WTC11 (cell line): Measurements from ENCODE around the gene SYT17. TPM values are rescaled to one million over a fixed set of nuclear protein-coding genes. Genes with fewer than 3 reads are reported as not detected.

ENCODE experiments used
- ATAC-seq: fragments of 200-7000 bp; cut with Tn5 transposase; 2 replicates; pipeline ENCODE4 v1.10.0; 2021; ENCODE audit warnings: mild to moderate bottlenecking, moderate library complexity
- CTCF ChIA-PET: fragments of 300-600 bp; sonication (Branson Sonifier 250); formaldehyde crosslinking; loops from one replicate; lab custom pipeline; 2021; ENCODE audit warnings: antibody characterized with exemption; lab: Charles Lee
- POLR2A ChIA-PET: fragments of 350-600 bp; sonication (Branson Sonifier 250); formaldehyde crosslinking; loops from one replicate; lab custom pipeline; 2021; ENCODE audit warnings: antibody characterized with exemption; lab: Charles Lee
- DNase-seq: peaks from one replicate; pipeline ENCODE4 v3.0.0; 2021; ENCODE audit warnings: low spot score
- H3K27ac Mint-ChIP-seq: 2 replicates; pipeline ENCODE4 v1.8.0; 2021; ENCODE audit warnings: mixed read lengths
- H3K27me3 Mint-ChIP-seq: 2 replicates; pipeline ENCODE4 v1.8.0; 2021; ENCODE audit warnings: low read depth, mild to moderate bottlenecking, moderate library complexity, mixed read lengths
- H3K36me3 Mint-ChIP-seq: 2 replicates; pipeline ENCODE4 v1.8.0; 2021; ENCODE audit warnings: mixed read lengths
- H3K4me1 Mint-ChIP-seq: 2 replicates; pipeline ENCODE4 v1.8.0; 2022; ENCODE audit warnings: mixed read lengths
- H3K4me3 Mint-ChIP-seq: 2 replicates; pipeline ENCODE4 v1.8.0; 2021; ENCODE audit warnings: mild to moderate bottlenecking, moderate library complexity, mixed read lengths
- H3K9me3 Mint-ChIP-seq: 2 replicates; pipeline ENCODE4 v1.8.0; 2021; ENCODE audit warnings: mixed read lengths
- EMX1 ChIP-seq: fragments of 250-450 bp; sonication (Bioruptor Pico); IDR thresholded peaks from 2 replicates; pipeline ENCODE4 v1.8.0; 2021; ENCODE audit warnings: mild to moderate bottlenecking
- ETV6 ChIP-seq: sonication (generic); formaldehyde crosslinking; IDR thresholded peaks from 2 replicates; pipeline ENCODE4 v1.8.1; 2022; ENCODE audit warnings: mild to moderate bottlenecking, missing genetic modification reagents
- GABPB1 ChIP-seq: sonication (generic); formaldehyde crosslinking; IDR thresholded peaks from 2 replicates; pipeline ENCODE4 v1.8.1; 2023; ENCODE audit warnings: mild to moderate bottlenecking, missing genetic modification reagents
- NR2C2 ChIP-seq: sonication (generic); formaldehyde crosslinking; IDR thresholded peaks from 2 replicates; pipeline ENCODE4 v1.8.0; 2022; ENCODE audit warnings: mild to moderate bottlenecking, missing genetic modification reagents
- SMAD3 ChIP-seq: sonication (generic); formaldehyde crosslinking; IDR thresholded peaks from 2 replicates; pipeline ENCODE4 v1.8.0; 2022; ENCODE audit warnings: missing genetic modification reagents, mild to moderate bottlenecking, borderline replicate concordance
- ZNF121 ChIP-seq: sonication (generic); formaldehyde crosslinking; IDR thresholded peaks from 2 replicates; pipeline ENCODE4 v1.8.0; 2023; ENCODE audit warnings: missing genetic modification reagents
- ZNF263 ChIP-seq: sonication (generic); formaldehyde crosslinking; IDR thresholded peaks from 2 replicates; pipeline ENCODE4 v1.8.1; 2022; ENCODE audit warnings: low read depth, mild to moderate bottlenecking, moderate library complexity, missing genetic modification reagents
- total RNA-seq: library from RNA; stranded (reverse); gene quantifications from 3 replicates; pipeline ENCODE4 v1.2.3, GENCODE V29; 2021
- TF ChIP-seq, protein P1 (sequence below): sonication (generic); formaldehyde crosslinking; IDR thresholded peaks from 2 replicates; pipeline ENCODE4 v1.8.1; 2023; ENCODE audit warnings: mild to moderate bottlenecking, missing genetic modification reagents
- TF ChIP-seq, protein P2 (sequence below): sonication (generic); formaldehyde crosslinking; IDR thresholded peaks from 2 replicates; pipeline ENCODE4 v1.8.1; 2022; ENCODE audit warnings: low read depth, missing genetic modification reagents, borderline replicate concordance
- TF ChIP-seq, protein P3 (sequence below): fragments of 250-450 bp; sonication (Bioruptor Pico); IDR thresholded peaks from 2 replicates; pipeline ENCODE4 v1.9.0; 2021; ENCODE audit warnings: mild to moderate bottlenecking
- TF ChIP-seq, protein P4 (sequence below): sonication (generic); formaldehyde crosslinking; IDR thresholded peaks from 2 replicates; pipeline ENCODE4 v1.8.1; 2023; ENCODE audit warnings: mild to moderate bottlenecking, missing genetic modification reagents
- TF ChIP-seq, protein P5 (sequence below): fragments of 250-450 bp; sonication (Bioruptor Pico); IDR thresholded peaks from 2 replicates; pipeline ENCODE4 v1.9.0; 2021; ENCODE audit warnings: mild to moderate bottlenecking
- TF ChIP-seq, protein P6 (sequence below): sonication (generic); formaldehyde crosslinking; IDR thresholded peaks from 2 replicates; pipeline ENCODE4 v1.8.1; 2022; ENCODE audit warnings: low read depth, mild to moderate bottlenecking, moderate library complexity, missing genetic modification reagents, borderline replicate concordance

The SYT17 gene
- total RNA-seq, 1 experiment from 2014 or later = 5.5 TPM

DNA sequence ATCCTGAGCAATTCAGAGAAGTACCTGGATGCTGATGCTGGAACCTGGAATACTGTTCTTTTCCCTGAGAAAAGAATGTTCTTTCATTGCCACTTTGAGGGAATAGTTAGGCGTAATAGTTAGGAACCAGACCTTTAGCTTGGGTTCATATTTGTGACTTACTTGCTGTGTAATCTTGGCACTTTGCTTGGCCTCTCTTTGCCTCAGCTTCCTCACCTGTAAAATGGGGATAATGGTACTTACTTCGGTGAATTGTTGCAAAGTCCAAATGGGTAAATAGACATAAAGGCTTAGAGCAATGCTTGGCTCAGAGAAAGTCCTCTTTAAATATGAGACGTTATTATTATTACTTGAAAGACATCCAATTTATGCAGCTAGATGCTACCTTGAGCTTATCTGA is 62.5 kb downstream of the SYT17 start (continued):
- TF ChIP-seq, protein P1, sequence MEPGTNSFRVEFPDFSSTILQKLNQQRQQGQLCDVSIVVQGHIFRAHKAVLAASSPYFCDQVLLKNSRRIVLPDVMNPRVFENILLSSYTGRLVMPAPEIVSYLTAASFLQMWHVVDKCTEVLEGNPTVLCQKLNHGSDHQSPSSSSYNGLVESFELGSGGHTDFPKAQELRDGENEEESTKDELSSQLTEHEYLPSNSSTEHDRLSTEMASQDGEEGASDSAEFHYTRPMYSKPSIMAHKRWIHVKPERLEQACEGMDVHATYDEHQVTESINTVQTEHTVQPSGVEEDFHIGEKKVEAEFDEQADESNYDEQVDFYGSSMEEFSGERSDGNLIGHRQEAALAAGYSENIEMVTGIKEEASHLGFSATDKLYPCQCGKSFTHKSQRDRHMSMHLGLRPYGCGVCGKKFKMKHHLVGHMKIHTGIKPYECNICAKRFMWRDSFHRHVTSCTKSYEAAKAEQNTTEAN = no peak
- TF ChIP-seq NR2C2 (CRISPR knock-in tag) = no peak
- TF ChIP-seq EMX1 = no peak
- no peak for TF ChIP-seq ZNF121 (CRISPR knock-in tag)

DNA sequence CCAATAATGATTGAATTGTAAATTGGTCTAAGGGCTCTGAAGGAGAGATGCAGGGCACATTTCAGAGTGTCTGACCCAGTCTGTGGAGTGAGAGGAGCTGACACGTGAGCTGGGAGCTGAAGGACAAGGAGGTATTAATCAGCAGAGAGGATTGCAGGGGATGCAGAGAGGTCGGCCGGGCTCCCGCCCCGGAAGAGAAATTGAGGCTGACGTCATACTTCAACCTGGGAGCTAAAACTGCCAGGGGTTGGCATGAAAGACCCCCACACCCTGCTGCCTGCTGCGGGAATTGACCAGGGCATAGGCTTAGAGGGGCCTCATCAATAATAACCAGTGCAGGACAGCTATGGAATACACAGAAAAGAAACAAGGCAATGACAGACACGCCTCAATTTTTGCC is 63.8 kb downstream of the SYT17 start:
- POLR2A ChIA-PET = no interaction called here
- H3K27me3 Mint-ChIP-seq = peaks cover 2% of the 10 kb centered on the region

DNA sequence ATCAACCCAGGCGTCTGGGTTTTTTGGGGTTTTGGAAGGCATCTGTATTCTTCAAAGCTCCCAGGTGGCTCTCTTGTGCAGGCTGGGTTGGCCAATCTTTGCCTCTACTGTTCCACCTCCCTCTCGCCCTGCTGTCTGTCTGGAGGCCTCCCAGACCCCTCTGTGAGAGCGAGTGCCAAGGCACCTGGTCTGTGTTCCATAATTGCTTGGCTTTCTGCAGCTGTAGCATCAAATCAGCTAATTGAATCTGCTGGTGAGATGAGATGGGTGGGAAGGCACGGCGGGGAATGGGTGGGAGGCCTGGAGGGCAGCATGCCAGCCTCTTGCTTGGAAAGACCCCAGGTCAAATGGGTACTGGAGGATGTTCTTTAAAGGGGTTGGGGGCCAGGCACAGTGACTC is 64.9 kb downstream of the SYT17 start:
- ChIA-PET CTCF (interaction anchor here (4.3 kb wide), 1 partner anchor 10 kb away, joined by 15 read pairs; no protein-coding TSS in a partner anchor), POLR2A (no interaction called here)
- H3K36me3 Mint-ChIP-seq = peaks cover 21% of the 10 kb centered on the region
- no peak overlapping the region for H3K27ac Mint-ChIP-seq
- peaks cover 10% of the 10 kb centered on the region for H3K4me1 Mint-ChIP-seq
- no peak for DNase-seq
- no peak for ATAC-seq
- H3K9me3 Mint-ChIP-seq = peaks cover 34% of the 10 kb centered on the region
- peaks cover 2% of the 10 kb centered on the region for H3K27me3 Mint-ChIP-seq
- no peak overlapping the region for H3K4me3 Mint-ChIP-seq
- TF ChIP-seq GABPB1 (CRISPR knock-in tag) (no peak), ETV6 (CRISPR knock-in tag) (no peak), ZNF121 (CRISPR knock-in tag) (no peak), SMAD3 (CRISPR knock-in tag) (no peak)
- TF ChIP-seq, protein P1 = no peak
- TF ChIP-seq, protein P2, sequence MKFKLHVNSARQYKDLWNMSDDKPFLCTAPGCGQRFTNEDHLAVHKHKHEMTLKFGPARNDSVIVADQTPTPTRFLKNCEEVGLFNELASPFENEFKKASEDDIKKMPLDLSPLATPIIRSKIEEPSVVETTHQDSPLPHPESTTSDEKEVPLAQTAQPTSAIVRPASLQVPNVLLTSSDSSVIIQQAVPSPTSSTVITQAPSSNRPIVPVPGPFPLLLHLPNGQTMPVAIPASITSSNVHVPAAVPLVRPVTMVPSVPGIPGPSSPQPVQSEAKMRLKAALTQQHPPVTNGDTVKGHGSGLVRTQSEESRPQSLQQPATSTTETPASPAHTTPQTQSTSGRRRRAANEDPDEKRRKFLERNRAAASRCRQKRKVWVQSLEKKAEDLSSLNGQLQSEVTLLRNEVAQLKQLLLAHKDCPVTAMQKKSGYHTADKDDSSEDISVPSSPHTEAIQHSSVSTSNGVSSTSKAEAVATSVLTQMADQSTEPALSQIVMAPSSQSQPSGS (CRISPR knock-in tag) = no peak

More for the DNA sequence above, 63.8 kb downstream of the SYT17 start:
- no peak overlapping the region for H3K4me3 Mint-ChIP-seq
- ATAC-seq (no peak), DNase-seq (no peak)
- CTCF ChIA-PET = interaction anchor here (4.3 kb wide), 1 partner anchor 9 kb away, joined by 15 read pairs; no protein-coding TSS in a partner anchor
- H3K9me3 Mint-ChIP-seq = peaks cover 25% of the 10 kb centered on the region
- H3K4me1 Mint-ChIP-seq = peaks cover 14% of the 10 kb centered on the region
- TF ChIP-seq, protein P3, sequence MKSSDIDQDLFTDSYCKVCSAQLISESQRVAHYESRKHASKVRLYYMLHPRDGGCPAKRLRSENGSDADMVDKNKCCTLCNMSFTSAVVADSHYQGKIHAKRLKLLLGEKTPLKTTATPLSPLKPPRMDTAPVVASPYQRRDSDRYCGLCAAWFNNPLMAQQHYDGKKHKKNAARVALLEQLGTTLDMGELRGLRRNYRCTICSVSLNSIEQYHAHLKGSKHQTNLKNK (CRISPR knock-in tag) = no peak
- TF ChIP-seq, protein P4, sequence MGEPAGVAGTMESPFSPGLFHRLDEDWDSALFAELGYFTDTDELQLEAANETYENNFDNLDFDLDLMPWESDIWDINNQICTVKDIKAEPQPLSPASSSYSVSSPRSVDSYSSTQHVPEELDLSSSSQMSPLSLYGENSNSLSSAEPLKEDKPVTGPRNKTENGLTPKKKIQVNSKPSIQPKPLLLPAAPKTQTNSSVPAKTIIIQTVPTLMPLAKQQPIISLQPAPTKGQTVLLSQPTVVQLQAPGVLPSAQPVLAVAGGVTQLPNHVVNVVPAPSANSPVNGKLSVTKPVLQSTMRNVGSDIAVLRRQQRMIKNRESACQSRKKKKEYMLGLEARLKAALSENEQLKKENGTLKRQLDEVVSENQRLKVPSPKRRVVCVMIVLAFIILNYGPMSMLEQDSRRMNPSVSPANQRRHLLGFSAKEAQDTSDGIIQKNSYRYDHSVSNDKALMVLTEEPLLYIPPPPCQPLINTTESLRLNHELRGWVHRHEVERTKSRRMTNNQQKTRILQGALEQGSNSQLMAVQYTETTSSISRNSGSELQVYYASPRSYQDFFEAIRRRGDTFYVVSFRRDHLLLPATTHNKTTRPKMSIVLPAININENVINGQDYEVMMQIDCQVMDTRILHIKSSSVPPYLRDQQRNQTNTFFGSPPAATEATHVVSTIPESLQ = no peak
- TF ChIP-seq, protein P2 (CRISPR knock-in tag) = no peak
- TF ChIP-seq SMAD3 (CRISPR knock-in tag) (no peak), ZNF263 (no peak)
- TF ChIP-seq, protein P5, sequence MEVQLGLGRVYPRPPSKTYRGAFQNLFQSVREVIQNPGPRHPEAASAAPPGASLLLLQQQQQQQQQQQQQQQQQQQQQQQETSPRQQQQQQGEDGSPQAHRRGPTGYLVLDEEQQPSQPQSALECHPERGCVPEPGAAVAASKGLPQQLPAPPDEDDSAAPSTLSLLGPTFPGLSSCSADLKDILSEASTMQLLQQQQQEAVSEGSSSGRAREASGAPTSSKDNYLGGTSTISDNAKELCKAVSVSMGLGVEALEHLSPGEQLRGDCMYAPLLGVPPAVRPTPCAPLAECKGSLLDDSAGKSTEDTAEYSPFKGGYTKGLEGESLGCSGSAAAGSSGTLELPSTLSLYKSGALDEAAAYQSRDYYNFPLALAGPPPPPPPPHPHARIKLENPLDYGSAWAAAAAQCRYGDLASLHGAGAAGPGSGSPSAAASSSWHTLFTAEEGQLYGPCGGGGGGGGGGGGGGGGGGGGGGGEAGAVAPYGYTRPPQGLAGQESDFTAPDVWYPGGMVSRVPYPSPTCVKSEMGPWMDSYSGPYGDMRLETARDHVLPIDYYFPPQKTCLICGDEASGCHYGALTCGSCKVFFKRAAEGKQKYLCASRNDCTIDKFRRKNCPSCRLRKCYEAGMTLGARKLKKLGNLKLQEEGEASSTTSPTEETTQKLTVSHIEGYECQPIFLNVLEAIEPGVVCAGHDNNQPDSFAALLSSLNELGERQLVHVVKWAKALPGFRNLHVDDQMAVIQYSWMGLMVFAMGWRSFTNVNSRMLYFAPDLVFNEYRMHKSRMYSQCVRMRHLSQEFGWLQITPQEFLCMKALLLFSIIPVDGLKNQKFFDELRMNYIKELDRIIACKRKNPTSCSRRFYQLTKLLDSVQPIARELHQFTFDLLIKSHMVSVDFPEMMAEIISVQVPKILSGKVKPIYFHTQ = no peak
- TF ChIP-seq, protein P6, sequence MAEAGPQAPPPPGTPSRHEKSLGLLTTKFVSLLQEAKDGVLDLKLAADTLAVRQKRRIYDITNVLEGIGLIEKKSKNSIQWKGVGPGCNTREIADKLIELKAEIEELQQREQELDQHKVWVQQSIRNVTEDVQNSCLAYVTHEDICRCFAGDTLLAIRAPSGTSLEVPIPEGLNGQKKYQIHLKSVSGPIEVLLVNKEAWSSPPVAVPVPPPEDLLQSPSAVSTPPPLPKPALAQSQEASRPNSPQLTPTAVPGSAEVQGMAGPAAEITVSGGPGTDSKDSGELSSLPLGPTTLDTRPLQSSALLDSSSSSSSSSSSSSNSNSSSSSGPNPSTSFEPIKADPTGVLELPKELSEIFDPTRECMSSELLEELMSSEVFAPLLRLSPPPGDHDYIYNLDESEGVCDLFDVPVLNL (CRISPR knock-in tag) = no peak
- H3K36me3 Mint-ChIP-seq = peaks cover 21% of the 10 kb centered on the region
- no peak overlapping the region for H3K27ac Mint-ChIP-seq
